Posterior vena cava (tissue), 2 donors: ENCODE results near the gene TNFRSF25. TPM values are rescaled to one million over a fixed set of nuclear protein-coding genes. Genes with fewer than 3 reads are reported as not detected.
"Not testable (repeated sequence)": the region's sequence is repeated elsewhere in the genome, so short reads cannot be mapped to it uniquely, and the experiment has no call there.

Source experiments
- DNase-seq: peaks from one replicate; pipeline ENCODE4 v3.0.0-alpha.2; 2020; ENCODE audit warnings: low spot score
- intact Hi-C, 2 donors: fragments of 100-400 bp; cut with DNase I; formaldehyde crosslinking; loops; one replicate each; pipeline versions ENCODE4 v1.14.1 to v1.14.2; 2022 to 2023
- total RNA-seq, 2 donors: library from RNA; stranded (reverse); fragmentation: NEBNext Ultra II Directional; extraction: Animal tissue kit (Norgen Biotek cat#: 25700); gene quantifications; one replicate each; pipeline ENCODE4 v1.2.1, GENCODE V29; 2021
- donor health status: DM: yes; HTN: yes; CAD: no.
- donor health status: DM: yes; HTN: yes; CAD: no.

The TNFRSF25 gene
- total RNA-seq, 2 donors from 2014 or later = 7.0 to 9.2 TPM

- intact Hi-C loops = no loop called here
- no peak for DNase-seq
Measured at GRCh38 chr1:6445062-6445763, 20.8 kb downstream of the TNFRSF25 start.

GRCh38 chr1:6444377-6444776 is 21.6 kb downstream of the TNFRSF25 start:
- intact Hi-C loops = no loop called here
- no peak for DNase-seq

- intact Hi-C loops = no loop called here
Measured at GRCh38 chr1:6443339-6444115, 22.4 kb downstream of the TNFRSF25 start.

GRCh38 chr1:6441586-6441985 is 24.4 kb downstream of the TNFRSF25 start:
- no peak for DNase-seq
- intact Hi-C loops = no loop called here

More at GRCh38 chr1:6443339-6444115, 22.4 kb downstream of the TNFRSF25 start:
- no peak for DNase-seq

DNA sequence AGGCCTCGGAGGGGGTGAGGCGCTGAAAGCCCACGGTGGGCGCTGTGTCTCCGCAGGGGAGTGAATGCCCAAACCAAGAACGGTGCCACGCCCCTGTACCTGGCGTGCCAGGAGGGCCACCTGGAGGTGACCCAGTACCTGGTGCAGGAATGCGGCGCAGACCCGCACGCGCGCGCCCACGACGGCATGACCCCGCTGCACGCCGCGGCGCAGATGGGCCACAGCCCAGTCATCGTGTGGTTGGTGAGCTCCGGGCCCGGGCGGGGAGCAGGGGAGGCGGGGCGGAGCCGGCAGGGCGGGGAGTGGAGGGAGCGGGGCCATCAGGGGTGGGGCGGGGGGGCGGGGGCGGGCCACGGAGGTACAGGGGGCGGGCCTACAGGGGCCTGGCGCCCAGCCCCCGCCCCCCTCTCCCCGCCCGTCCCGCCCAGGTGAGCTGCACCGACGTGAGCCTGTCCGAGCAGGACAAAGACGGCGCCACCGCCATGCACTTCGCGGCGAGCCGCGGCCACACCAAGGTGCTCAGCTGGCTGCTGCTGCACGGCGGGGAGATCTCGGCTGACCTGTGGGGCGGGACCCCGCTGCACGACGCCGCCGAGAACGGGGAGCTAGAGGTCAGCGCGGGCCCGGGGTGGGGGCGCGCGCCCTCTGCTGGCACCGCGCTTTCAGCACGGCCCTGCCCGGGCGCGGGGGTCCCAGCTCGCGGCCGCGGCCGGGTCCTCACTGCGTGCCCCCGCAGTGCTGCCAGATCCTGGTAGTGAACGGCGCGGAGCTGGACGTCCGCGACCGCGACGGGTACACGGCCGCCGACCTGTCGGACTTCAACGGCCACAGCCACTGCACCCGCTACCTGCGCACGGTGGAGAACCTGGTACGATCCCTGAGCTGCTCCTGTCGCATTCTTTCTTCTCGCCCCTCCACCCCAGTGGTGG is 25.5 kb downstream of the TNFRSF25 start:
- DNase-seq = no peak
- intact Hi-C loops = no loop called here

GRCh38 chr1:6438047-6438525 is 27.9 kb downstream of the TNFRSF25 start:
- no peak for DNase-seq
- intact Hi-C loops = no loop called here

GRCh38 chr1:6437012-6437700 is 28.8 kb downstream of the TNFRSF25 start:
- intact Hi-C loops, DNase-seq: not testable (repeated sequence)

DNA sequence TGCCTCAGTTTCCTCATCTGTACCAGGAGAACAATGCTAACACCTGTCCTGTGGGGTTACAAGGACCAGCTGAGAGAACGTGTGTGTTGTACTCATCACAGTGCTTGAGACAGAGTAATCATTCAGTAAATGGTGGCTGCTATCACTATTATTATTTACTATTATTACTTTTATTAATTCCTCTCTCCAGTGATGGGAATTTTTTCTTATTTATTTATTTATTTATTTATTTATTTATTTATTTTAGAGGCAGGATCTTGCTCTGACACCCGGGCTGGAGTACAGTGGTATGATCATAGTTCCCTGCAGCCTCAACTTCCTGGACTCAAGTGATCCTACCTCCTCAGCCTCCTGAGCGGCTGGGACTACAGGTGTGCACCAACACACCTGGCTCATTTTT is 29.7 kb downstream of the TNFRSF25 start:
- intact Hi-C loops, DNase-seq: not testable (repeated sequence)

DNA sequence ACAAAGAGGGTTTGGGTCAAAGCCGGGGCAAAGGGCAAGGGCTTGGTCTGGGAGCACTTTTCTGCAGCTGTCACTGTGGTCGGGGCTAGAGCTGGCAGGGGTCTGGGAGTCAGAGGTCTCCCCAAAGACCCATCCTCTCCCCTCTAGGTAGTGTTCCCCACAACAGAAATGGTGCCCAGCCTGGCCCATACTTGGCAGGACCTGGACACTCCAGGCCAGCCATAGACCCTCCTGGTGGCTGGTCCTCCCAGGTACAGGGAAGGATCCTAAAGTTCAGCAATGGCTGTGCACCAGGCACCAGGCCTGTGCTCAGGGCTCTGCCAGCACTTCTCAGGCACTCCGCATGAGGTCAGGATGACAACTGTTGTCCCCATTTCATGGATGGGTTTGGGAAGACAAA is 30.4 kb downstream of the TNFRSF25 start:
- no peak for DNase-seq
- intact Hi-C loops = no loop called here

DNA sequence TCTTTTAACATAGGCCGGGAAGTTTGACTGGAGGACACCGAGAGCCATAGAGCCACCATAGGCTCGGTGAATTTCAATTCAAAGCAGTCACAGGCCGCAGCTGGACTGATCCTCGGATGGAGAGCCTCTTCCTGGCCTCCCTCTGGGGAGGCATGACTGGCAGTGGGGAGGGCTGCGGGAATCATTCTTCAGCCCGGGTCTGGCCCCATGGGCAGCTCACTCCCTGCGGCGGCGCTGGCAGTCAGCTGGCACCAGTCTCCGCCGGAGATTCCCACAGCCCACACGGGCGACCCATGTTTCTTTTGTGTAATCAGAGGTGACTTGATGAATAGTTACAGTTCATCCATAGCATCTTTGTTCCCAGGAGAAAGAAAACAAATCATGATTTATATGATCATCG is 30.8 kb downstream of the TNFRSF25 start:
- intact Hi-C loops = no loop called here
- no peak for DNase-seq

DNA sequence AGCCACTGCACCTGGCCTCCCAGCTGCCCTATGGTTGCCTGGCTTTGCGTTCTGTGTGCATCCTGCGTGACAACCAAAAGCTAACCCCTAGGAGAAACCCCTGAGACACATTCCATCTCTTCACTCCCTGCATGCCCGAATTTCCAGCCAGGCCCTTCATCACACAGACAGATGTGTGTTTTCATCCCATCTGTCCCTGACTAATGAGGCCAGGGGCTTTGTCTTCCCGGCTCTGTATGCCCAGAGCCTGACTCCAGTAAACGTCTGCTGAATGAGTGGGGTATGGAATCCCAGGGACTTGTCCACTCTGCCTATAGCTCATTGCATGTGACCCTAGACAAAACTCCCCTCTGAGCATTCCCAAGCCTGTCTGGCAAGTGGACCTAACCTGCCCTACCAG is 31.8 kb downstream of the TNFRSF25 start:
- intact Hi-C loops = no loop called here
- no peak for DNase-seq

- DNase-seq, intact Hi-C loops: not testable (repeated sequence)
Measured at GRCh38 chr1:6431645-6432579, 34.1 kb downstream of the TNFRSF25 start.

- intact Hi-C loops, DNase-seq: not testable (repeated sequence)
Measured at GRCh38 chr1:6429660-6430411, 36.1 kb downstream of the TNFRSF25 start.

DNA sequence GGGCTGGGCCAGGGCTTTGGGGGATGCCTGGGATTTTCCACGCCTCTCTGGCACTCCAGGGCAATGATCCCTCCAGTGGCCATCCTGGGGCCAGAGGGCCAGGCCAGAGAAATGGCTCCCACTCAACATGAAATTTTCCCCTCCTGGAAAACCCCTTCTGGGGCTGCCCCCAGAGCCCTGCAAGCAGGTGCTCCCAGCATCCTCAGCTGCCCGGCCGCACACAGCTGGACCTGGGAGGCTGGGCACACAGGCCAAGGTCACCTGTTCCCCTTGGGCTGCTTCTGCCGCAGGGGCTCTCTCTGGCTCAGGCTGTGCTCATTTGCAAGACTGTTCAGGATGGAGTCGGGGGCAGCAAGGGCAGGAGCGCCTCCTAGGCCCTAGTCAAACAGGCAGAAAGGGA is 37.5 kb downstream of the TNFRSF25 start:
- intact Hi-C loops, DNase-seq: not testable (repeated sequence)

DNA sequence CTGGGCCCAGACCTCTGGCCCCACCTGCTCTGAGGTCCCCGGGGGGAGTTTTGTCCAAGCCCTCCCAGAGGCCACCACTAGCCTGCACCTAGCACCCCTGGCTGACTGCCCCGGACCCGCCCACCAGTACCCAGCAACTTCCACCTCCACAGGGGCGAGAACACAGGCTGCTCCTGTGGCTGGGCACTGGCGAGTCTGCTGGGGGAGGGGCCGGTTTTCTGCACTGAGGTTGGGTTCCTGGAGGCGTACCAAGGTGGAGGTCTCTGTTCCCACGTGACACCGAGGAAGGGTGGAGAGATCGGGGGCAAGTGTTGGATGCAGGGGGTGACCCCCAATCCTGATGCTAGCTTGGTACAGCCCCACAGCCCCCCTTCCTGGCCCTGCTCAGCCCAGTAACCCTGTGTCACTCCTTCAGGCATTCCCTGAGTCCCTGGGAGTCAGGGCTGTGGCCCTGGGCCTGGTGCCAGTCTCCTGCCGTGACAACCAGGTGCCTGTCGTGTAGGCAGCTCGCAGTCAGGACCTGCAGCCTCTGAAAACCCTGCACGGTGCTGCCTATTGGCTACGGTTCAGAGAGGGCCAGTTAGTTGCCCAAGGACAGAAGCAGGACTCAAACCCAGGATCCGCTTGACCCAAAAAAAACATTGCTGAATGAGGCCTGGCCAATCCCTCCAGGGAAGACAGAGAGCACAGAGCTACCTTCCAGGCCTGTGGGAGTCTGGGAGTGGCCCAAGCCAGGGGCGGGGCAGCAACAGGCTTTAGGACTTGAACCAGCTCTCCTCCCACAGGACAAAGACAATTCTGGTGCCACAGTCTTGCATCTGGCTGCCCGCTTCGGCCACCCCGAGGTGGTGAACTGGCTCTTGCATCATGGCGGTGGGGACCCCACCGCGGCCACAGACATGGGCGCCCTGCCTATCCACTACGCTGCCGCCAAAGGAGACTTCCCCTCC is 38.3 kb downstream of the TNFRSF25 start:
- no peak for DNase-seq
- intact Hi-C loops = no loop called here

DNA sequence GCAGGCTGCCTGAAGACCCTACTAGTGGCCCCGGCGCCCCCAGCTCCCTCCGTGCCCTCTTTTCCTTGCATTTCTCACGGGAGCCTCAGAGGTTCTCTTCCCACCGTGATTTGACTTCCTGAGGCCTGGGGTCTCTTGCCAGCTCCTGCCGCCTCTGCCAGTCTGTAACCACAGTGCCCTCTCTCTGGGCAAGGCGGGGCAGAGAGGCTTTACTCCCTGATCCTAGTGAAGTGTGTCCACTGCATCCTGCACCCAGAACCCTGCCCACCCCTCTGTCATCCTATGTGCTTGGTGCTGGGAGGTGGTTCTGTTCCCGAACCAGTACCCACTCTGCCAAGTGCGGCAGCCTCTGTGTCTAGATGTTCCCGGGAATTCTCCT is 39.0 kb downstream of the TNFRSF25 start:
- DNase-seq = no peak
- intact Hi-C loops = no loop called here
